ENCODE results near the gene FOXJ2.

The FOXJ2 gene

GRCh38 chr12:8075935-8076334, 43.4 kb downstream of the FOXJ2 start:
- H3K4me3 ChIP-seq (ENCODE audit: low read depth, low read length), result no peak overlapping the region
- H3K79me2 ChIP-seq (ENCODE audit: control insufficient read depth, insufficient read depth, low read length, poor library complexity), result no peaks in the 10 kb centered on the region
- no peak overlapping the region for H4K91ac ChIP-seq (ENCODE audit: low read depth, low read length)
- H4K8ac ChIP-seq (ENCODE audit: low read depth, low read length), result no peak overlapping the region
- H3K23ac ChIP-seq (ENCODE audit: low read length), result no peak overlapping the region
- H3K18ac ChIP-seq (ENCODE audit: low read length), result no peak overlapping the region
- H3K14ac ChIP-seq (ENCODE audit: low read length), result no peak overlapping the region
- H3K9ac ChIP-seq (ENCODE audit: low read length), result no peak overlapping the region
- no peak overlapping the region for H2BK120ac ChIP-seq (ENCODE audit: insufficient read depth, low read length, poor library complexity)
- no peak overlapping the region for H3K27ac ChIP-seq (ENCODE audit: low read depth, low read length)
- WGBS (ENCODE audit: extremely low coverage, insufficient coverage, insufficient read length), result no CpG with 5 or more reads among the region's 6 CpGs
- H2AK5ac ChIP-seq (ENCODE audit: low read length), result no peak overlapping the region
- H3K27me3 ChIP-seq (ENCODE audit: insufficient read depth, low read length), result no peaks in the 10 kb centered on the region
- H2AFZ ChIP-seq (ENCODE audit: insufficient read depth, low read length, poor library complexity), result no peak overlapping the region
- H4K12ac ChIP-seq (ENCODE audit: low read depth, low read length), result no peak overlapping the region
- H3K36me3 ChIP-seq (ENCODE audit: control insufficient read depth in 1 of 2, insufficient read depth in 2 of 2, low read length in 2 of 2), result no peaks in the 10 kb centered on the region
- H2BK5ac ChIP-seq (ENCODE audit: low read depth, low read length, poor library complexity), result no peak overlapping the region
- no peaks in the 10 kb centered on the region for H3K9me3 ChIP-seq (ENCODE audit: insufficient read depth, low read depth, low read length)
- no peak for DNase-seq
- no peak overlapping the region for H2BK12ac ChIP-seq (ENCODE audit: low read length)
- H3K4ac ChIP-seq (ENCODE audit: low read depth, low read length), result no peak overlapping the region
- H3K79me1 ChIP-seq (ENCODE audit: low read length), result no peaks in the 10 kb centered on the region
- H3K4me1 ChIP-seq (ENCODE audit: control insufficient read depth in 1 of 2, insufficient read depth in 2 of 2, low read length in 2 of 2), result no peaks in the 10 kb centered on the region
- no peak overlapping the region for H3K4me2 ChIP-seq (ENCODE audit: low read length)

- peaks cover 2 to 3% of the 10 kb centered on the region in 2 experiments for H3K4me1 ChIP-seq (ENCODE audit: control insufficient read depth in 1 of 2, insufficient read depth in 2 of 2, low read length in 2 of 2)
- no peak overlapping the region for H3K4me2 ChIP-seq (ENCODE audit: low read length)
- H3K9ac ChIP-seq (ENCODE audit: low read length), result no peak overlapping the region
- H2AK5ac ChIP-seq (ENCODE audit: low read length), result no peak overlapping the region
- no peaks in the 10 kb centered on the region for H3K79me2 ChIP-seq (ENCODE audit: control insufficient read depth, insufficient read depth, low read length, poor library complexity)
- H3K14ac ChIP-seq (ENCODE audit: low read length), result no peak overlapping the region
- H3K27me3 ChIP-seq (ENCODE audit: insufficient read depth, low read length), result no peaks in the 10 kb centered on the region
- no peak overlapping the region for H3K4ac ChIP-seq (ENCODE audit: low read depth, low read length)
- no peak overlapping the region for H4K8ac ChIP-seq (ENCODE audit: low read depth, low read length)
- H3K23ac ChIP-seq (ENCODE audit: low read length), result no peak overlapping the region
- no peaks in the 10 kb centered on the region for H3K79me1 ChIP-seq (ENCODE audit: low read length)
- no peaks in the 10 kb centered on the region for H3K36me3 ChIP-seq (ENCODE audit: control insufficient read depth in 1 of 2, insufficient read depth in 2 of 2, low read length in 2 of 2)
- H4K12ac ChIP-seq (ENCODE audit: low read depth, low read length), result no peak overlapping the region
- no peaks in the 10 kb centered on the region for H3K9me3 ChIP-seq (ENCODE audit: insufficient read depth, low read depth, low read length)
- no peak overlapping the region for H2BK12ac ChIP-seq (ENCODE audit: low read length)
- H3K27ac ChIP-seq (ENCODE audit: low read depth, low read length), result no peak overlapping the region
- DNase-seq, result no peak
- no CpG with 5 or more reads among the region's 4 CpGs for WGBS (ENCODE audit: extremely low coverage, insufficient coverage, insufficient read length)
- H4K91ac ChIP-seq (ENCODE audit: low read depth, low read length), result no peak overlapping the region
- no peak overlapping the region for H2BK120ac ChIP-seq (ENCODE audit: insufficient read depth, low read length, poor library complexity)
- H2AFZ ChIP-seq (ENCODE audit: insufficient read depth, low read length, poor library complexity), result no peak overlapping the region
- no peak overlapping the region for H3K4me3 ChIP-seq (ENCODE audit: low read depth, low read length)
- H3K18ac ChIP-seq (ENCODE audit: low read length), result no peak overlapping the region
- no peak overlapping the region for H2BK5ac ChIP-seq (ENCODE audit: low read depth, low read length, poor library complexity)
Observed at GRCh38 chr12:8076366-8076765, 43.9 kb downstream of the FOXJ2 start.

- no peak overlapping the region for H2AK5ac ChIP-seq (ENCODE audit: low read length)
Observed at GRCh38 chr12:8077207-8077606, 44.7 kb downstream of the FOXJ2 start.

GRCh38 chr12:8078398-8078797, 45.9 kb downstream of the FOXJ2 start:
- Histone ChIP-seq H2BK12ac (ENCODE audit: low read length) (no peak overlapping the region), H2AK5ac (ENCODE audit: low read length) (no peak overlapping the region), H3K4me1 (ENCODE audit: control insufficient read depth in 1 of 2, insufficient read depth in 2 of 2, low read length in 2 of 2) (peaks cover 2 to 3% of the 10 kb centered on the region in 2 experiments), H3K23ac (ENCODE audit: low read length) (no peak overlapping the region), H4K91ac (ENCODE audit: low read depth, low read length) (no peak overlapping the region), H3K27ac (ENCODE audit: low read depth, low read length) (no peak overlapping the region), H3K18ac (ENCODE audit: low read length) (no peak overlapping the region), H3K4me2 (ENCODE audit: low read length) (no peak overlapping the region), H4K8ac (ENCODE audit: low read depth, low read length) (no peak overlapping the region), H3K36me3 (ENCODE audit: control insufficient read depth in 1 of 2, insufficient read depth in 2 of 2, low read length in 2 of 2) (no peaks in the 10 kb centered on the region), H3K4ac (ENCODE audit: low read depth, low read length) (no peak overlapping the region), H3K27me3 (ENCODE audit: insufficient read depth, low read length) (no peaks in the 10 kb centered on the region), H3K9me3 (ENCODE audit: insufficient read depth, low read depth, low read length) (no peaks in the 10 kb centered on the region), H2BK5ac (ENCODE audit: low read depth, low read length, poor library complexity) (no peak overlapping the region), H3K79me2 (ENCODE audit: control insufficient read depth, insufficient read depth, low read length, poor library complexity) (peaks cover 2% of the 10 kb centered on the region), H3K4me3 (ENCODE audit: low read depth, low read length) (no peak overlapping the region), H2AFZ (ENCODE audit: insufficient read depth, low read length, poor library complexity) (no peak overlapping the region), H2BK120ac (ENCODE audit: insufficient read depth, low read length, poor library complexity) (no peak overlapping the region), H4K12ac (ENCODE audit: low read depth, low read length) (no peak overlapping the region), H3K14ac (ENCODE audit: low read length) (no peak overlapping the region), H3K9ac (ENCODE audit: low read length) (no peak overlapping the region), H3K79me1 (ENCODE audit: low read length) (peaks cover 6% of the 10 kb centered on the region)
- no CpG with 5 or more reads among the region's 4 CpGs for whole genome bisulfite sequencing (ENCODE audit: extremely low coverage, insufficient coverage, insufficient read length)
- DNase-seq, result peak in 1 of 2 donors; percentile 23

More at GRCh38 chr12:8077207-8077606, 44.7 kb downstream of the FOXJ2 start:
- Histone ChIP-seq H3K27ac (ENCODE audit: low read depth, low read length) (no peak overlapping the region), H2BK12ac (ENCODE audit: low read length) (no peak overlapping the region), H3K23ac (ENCODE audit: low read length) (no peak overlapping the region), H3K4ac (ENCODE audit: low read depth, low read length) (no peak overlapping the region), H3K9ac (ENCODE audit: low read length) (no peak overlapping the region), H3K14ac (ENCODE audit: low read length) (no peak overlapping the region), H2AFZ (ENCODE audit: insufficient read depth, low read length, poor library complexity) (no peak overlapping the region), H3K9me3 (ENCODE audit: insufficient read depth, low read depth, low read length) (no peaks in the 10 kb centered on the region), H2BK5ac (ENCODE audit: low read depth, low read length, poor library complexity) (no peak overlapping the region), H2BK120ac (ENCODE audit: insufficient read depth, low read length, poor library complexity) (no peak overlapping the region), H3K27me3 (ENCODE audit: insufficient read depth, low read length) (no peaks in the 10 kb centered on the region), H3K4me3 (ENCODE audit: low read depth, low read length) (no peak overlapping the region), H4K91ac (ENCODE audit: low read depth, low read length) (no peak overlapping the region), H3K4me1 (ENCODE audit: control insufficient read depth in 1 of 2, insufficient read depth in 2 of 2, low read length in 2 of 2) (peaks cover 2 to 3% of the 10 kb centered on the region in 2 experiments), H3K4me2 (ENCODE audit: low read length) (no peak overlapping the region), H4K12ac (ENCODE audit: low read depth, low read length) (no peak overlapping the region), H3K79me1 (ENCODE audit: low read length) (peaks cover 5% of the 10 kb centered on the region), H4K8ac (ENCODE audit: low read depth, low read length) (no peak overlapping the region), H3K79me2 (ENCODE audit: control insufficient read depth, insufficient read depth, low read length, poor library complexity) (peaks cover under 1% of the 10 kb centered on the region), H3K18ac (ENCODE audit: low read length) (no peak overlapping the region), H3K36me3 (ENCODE audit: control insufficient read depth in 1 of 2, insufficient read depth in 2 of 2, low read length in 2 of 2) (no peaks in the 10 kb centered on the region)
- peak in 1 of 2 donors; percentile 18 for DNase-seq
- WGBS (ENCODE audit: extremely low coverage, insufficient coverage, insufficient read length), result no CpG with 5 or more reads among the region's 4 CpGs

All from trophoblast cell (in vitro differentiated cells and primary cell).